ENCODE results near the gene CELF1.
"Not testable (repeated sequence)": the region's sequence is repeated elsewhere in the genome, so short reads cannot be mapped to it uniquely, and the experiment has no call there.

CELF1 gene

DNA sequence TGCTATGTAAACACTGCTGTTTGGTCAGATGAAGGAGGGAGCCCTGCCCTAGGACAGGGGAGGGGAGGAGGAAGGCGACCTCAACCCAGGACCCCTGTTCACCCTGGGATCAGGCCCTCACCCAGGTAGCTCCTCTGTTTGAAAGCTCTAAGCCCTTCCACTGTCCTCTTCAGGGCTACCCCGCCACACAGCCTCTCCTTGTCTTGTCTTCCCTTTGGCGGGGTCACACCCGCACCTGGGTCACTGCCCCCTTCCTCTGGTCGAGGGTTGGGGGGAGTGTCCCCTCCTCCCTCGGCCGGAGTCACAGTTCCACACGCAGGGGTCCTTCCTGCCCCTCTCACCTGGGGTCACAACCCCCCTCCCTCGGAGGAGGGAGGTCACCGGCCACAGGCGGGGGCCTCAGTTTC, 12.0 kb upstream of the CELF1 start:
- Mint-ChIP-seq H3K36me3 (peaks cover 2% of the 10 kb centered on the region), H3K27ac (peak overlapping the region; percentile 83), H3K27me3 (no peaks in the 10 kb centered on the region), H3K4me3 (peak overlapping the region; percentile 82), H3K4me1 (ENCODE audit: low read depth) (peaks cover 20% of the 10 kb centered on the region), H3K9me3 (ENCODE audit: low read depth) (no peaks in the 10 kb centered on the region)

DNA sequence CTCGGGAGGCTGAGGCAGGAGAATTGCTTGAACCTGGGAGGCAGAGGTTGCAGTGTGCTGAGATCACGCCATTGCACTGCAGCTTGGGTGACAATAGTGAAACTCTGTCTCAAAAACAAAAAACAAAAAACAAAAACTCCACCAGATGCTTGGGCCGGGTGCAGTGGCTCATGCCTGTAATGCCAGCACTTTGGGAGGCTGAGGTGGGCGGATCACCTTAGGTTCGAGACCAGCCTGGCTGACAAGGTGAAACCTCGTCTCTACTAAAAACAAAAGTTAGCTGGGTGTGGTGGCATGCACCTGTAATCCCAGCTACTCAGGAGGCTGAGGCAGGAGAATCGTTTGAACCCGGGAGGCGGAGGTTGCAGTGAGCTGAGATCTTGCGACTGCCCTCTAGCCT, 11.4 kb upstream of the CELF1 start:
- H3K27ac Mint-ChIP-seq, result peak overlapping the region; percentile 76
- H3K9me3 Mint-ChIP-seq (ENCODE audit: low read depth); H3K27me3 Mint-ChIP-seq; H3K36me3 Mint-ChIP-seq: not testable (repeated sequence)
- peak overlapping the region; percentile 67 for H3K4me3 Mint-ChIP-seq
- H3K4me1 Mint-ChIP-seq (ENCODE audit: low read depth), result peaks cover 20% of the 10 kb centered on the region

DNA sequence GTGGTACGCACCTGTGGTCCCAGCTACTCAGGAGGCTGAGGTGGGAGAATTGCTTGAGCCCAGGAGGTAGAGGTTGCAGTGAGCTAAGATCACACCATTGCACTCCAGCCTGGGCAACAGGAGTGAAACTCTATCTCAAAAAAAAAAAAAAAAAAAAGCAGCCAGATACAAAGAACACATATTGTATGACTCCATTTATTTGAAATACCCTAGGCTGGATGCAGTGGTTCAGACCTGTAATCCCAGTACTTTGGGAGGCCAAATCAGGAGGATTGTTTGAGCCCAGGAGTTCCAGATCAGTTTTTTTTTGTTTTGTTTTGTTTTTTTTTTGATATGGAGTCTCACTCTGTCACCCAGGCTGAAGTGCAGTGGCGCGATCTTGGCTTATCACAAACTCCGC, 9.5 kb upstream of the CELF1 start:
- H3K27ac Mint-ChIP-seq; H3K27me3 Mint-ChIP-seq; H3K9me3 Mint-ChIP-seq (ENCODE audit: low read depth); H3K36me3 Mint-ChIP-seq; H3K4me3 Mint-ChIP-seq: not testable (repeated sequence)
- H3K4me1 Mint-ChIP-seq (ENCODE audit: low read depth), result peaks cover 20% of the 10 kb centered on the region

DNA sequence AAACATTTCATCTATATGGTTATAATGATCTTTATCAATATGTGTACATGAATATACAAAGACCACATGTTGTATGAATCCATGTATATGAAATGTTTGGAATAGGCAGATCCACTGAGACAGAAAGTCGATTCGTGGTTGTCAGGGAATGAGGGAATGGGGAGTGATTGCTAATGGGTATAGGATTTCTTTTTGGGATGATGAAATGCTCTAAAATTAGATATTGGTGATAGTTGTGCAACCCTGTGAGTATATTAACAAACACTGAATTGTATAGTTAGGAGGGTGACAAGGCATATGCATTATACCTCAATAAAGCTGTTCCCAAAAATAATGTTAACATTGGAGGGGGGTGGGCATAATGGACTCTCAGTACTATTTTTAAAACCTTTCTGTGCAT, 7.5 kb upstream of the CELF1 start:
- Mint-ChIP-seq H3K27ac (no peak overlapping the region), H3K4me3 (no peak overlapping the region), H3K36me3 (peaks cover 2% of the 10 kb centered on the region), H3K27me3 (no peaks in the 10 kb centered on the region), H3K4me1 (ENCODE audit: low read depth) (peaks cover 14% of the 10 kb centered on the region), H3K9me3 (ENCODE audit: low read depth) (no peaks in the 10 kb centered on the region)

DNA sequence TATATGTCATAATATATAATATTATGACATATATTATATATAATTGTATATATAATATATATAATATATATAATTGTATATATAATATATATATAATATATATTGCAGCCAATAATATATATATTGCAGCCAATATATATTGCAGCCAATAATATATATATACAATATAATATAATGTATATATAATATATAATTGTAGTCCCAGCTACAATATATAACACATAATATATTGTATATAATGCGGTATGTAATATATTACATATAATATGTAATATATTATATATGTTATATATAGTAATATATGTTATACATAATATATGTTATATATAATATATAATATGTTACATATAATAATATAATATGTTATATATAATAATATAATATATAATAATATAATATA, 5.8 kb upstream of the CELF1 start:
- H3K4me3 Mint-ChIP-seq, result no peak overlapping the region
- no peaks in the 10 kb centered on the region for H3K27me3 Mint-ChIP-seq
- no peak overlapping the region for H3K27ac Mint-ChIP-seq
- no peaks in the 10 kb centered on the region for H3K9me3 Mint-ChIP-seq (ENCODE audit: low read depth)
- peaks cover 4% of the 10 kb centered on the region for H3K36me3 Mint-ChIP-seq
- peaks cover 12% of the 10 kb centered on the region for H3K4me1 Mint-ChIP-seq (ENCODE audit: low read depth)

DNA sequence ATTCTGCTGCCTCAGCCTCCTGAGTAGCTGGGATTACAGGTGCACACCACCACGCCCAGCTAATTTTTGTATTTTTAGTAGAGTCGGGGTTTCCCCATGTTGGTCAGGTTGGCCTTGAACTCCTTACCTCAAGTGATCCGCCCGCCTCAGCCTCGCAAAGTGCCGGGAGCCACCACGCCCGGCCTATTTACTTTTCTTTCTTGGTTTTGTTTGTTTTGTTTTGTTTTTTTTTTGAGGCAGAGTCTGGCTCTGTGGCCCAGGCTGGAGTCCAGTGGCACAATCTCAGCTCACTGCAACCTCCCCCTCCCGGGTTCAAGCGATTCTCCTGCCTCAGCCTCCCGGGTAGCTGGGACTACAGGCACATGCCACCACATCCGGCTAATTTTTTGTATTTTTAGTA, 4.1 kb upstream of the CELF1 start:
- H3K4me3 Mint-ChIP-seq; H3K9me3 Mint-ChIP-seq (ENCODE audit: low read depth); H3K27ac Mint-ChIP-seq; H3K36me3 Mint-ChIP-seq; H3K27me3 Mint-ChIP-seq: not testable (repeated sequence)
- peaks cover 10% of the 10 kb centered on the region for H3K4me1 Mint-ChIP-seq (ENCODE audit: low read depth)

DNA sequence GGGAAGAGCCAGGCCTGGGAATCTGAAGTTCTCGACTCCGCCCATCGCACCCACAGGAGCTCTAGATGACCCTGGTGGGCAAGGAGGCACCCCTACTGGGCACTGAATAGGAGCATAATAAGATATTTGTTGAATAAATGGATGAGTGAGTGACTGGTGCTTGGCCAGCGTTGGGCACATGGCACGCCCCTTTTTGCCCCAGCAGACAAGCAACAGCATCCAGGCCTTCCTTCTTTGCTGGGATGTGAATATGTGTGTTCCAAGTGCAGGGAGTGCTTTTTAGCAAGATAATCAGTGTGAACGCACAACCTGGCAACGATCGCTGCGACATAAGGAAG, 443 bp upstream of the CELF1 start:
- Mint-ChIP-seq H3K27ac (peak overlapping the region; percentile 76), H3K27me3 (no peaks in the 10 kb centered on the region), H3K9me3 (ENCODE audit: low read depth) (no peaks in the 10 kb centered on the region), H3K36me3 (peaks cover 8% of the 10 kb centered on the region), H3K4me1 (ENCODE audit: low read depth) (peaks cover 32% of the 10 kb centered on the region), H3K4me3 (peak overlapping the region; percentile 85)

DNA sequence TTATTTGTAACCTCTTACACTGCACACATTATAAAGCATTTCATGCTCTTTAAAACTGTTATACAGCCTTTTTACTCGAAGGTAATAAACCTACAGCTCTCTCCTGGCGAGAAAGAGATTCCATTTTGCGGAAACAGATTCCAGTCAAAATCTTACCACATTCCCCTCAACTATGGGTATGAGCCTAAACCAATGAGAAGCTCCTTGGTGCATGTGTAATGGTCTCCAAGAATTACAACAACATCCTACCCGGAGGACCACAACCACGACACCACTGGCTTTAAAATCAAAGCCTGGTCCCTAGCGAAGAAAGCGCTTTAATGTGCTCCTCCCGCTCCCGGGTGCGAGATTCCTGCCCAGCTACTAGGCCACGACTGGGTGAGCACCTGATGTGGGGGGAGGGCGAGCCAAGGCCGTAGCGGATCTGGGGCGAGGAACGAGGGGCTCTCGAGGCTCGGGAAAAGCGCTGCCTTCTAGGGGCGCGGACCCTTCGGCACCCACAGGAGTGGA, 821 bp downstream of the CELF1 start:
- no peaks in the 10 kb centered on the region for H3K27me3 Mint-ChIP-seq
- H3K4me1 Mint-ChIP-seq (ENCODE audit: low read depth), result peaks cover 43% of the 10 kb centered on the region
- no peaks in the 10 kb centered on the region for H3K9me3 Mint-ChIP-seq (ENCODE audit: low read depth)
- peak overlapping the region; percentile 95 for H3K27ac Mint-ChIP-seq
- peaks cover 9% of the 10 kb centered on the region for H3K36me3 Mint-ChIP-seq
- H3K4me3 Mint-ChIP-seq, result peak overlapping the region; percentile 97

DNA sequence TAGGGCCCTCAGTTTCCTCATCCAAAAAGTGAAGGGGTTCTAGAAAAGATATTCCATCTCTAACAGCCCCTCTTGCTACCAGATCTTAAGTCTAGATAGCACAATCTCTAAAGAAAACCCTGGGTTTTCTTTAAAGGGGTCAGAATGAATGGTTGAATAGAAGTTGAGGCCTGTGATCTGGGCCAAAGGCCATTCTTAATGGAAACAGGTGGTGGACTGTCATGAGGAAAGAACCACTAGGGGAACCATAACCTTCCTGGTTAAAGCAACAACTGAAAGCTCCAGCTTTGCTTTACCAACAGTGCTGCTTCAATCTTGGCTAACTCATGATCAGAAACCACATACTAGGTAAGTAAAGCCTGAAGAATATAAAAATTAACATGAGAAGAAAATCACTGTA, 1.8 kb downstream of the CELF1 start:
- Mint-ChIP-seq H3K27ac (peak overlapping the region; percentile 95), H3K27me3 (no peaks in the 10 kb centered on the region), H3K36me3 (peaks cover 10% of the 10 kb centered on the region), H3K9me3 (ENCODE audit: low read depth) (no peaks in the 10 kb centered on the region), H3K4me1 (ENCODE audit: low read depth) (peaks cover 50% of the 10 kb centered on the region), H3K4me3 (peak overlapping the region; percentile 97)

DNA sequence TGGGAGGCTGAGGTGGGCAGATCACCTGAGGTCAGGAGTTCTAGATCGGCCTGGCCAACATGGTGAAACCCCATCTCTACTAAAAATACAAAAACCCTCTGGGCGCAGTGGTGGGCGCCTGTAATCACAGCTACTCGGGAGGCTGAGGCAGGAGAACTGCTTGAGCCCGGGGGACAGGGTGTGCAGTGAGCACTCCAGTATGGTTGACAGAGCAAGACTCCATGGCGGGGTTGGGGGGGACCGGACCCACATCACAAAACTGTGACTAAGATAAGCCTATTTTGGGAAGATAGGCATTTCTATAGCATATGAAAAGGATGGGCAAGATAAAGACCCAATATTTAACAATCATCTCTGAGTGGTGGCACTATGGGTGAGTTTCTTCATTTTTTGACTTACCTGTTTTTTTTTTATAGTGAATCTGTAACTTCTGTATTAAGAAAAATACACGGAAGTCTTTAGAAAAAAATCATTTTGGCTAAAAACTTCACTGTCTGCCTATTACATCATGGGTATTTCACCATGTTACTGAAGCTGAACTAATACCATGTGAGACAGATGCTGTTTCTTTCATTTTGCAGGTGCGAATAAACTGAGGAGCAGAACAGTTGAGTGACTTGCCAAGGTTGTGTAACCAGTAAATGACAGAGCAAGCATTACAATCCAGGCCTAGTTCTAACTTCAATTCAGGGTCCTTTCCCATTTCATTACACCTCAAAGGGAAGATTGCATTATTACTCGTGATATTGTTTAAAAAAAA, 2.5 kb downstream of the CELF1 start:
- Mint-ChIP-seq H3K4me3 (peak overlapping the region; percentile 97), H3K4me1 (ENCODE audit: low read depth) (peaks cover 51% of the 10 kb centered on the region), H3K27me3 (no peaks in the 10 kb centered on the region), H3K9me3 (ENCODE audit: low read depth) (no peaks in the 10 kb centered on the region), H3K27ac (peak overlapping the region; percentile 68), H3K36me3 (peaks cover 10% of the 10 kb centered on the region)

DNA sequence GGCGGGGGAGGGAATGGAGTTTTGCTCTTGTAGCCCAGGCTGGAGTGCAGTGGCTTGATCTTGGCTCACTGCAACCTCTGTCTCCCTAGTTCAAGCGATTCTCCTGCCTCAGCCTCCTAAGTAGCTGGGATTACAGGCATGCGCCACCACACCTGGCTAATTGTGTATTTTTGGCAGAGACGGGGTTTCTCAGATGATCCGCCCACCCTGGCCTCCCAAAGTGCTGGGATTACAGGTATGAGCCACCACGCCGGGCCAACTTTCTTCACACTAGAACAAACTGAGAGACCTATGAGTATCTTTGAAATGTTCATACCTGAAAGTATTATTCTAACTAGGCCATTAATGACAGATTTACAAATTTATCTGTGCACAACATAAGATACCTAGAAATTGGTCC, 6.7 kb downstream of the CELF1 start:
- not testable (repeated sequence) for H3K4me3 Mint-ChIP-seq; H3K9me3 Mint-ChIP-seq (ENCODE audit: low read depth); H3K36me3 Mint-ChIP-seq; H3K27me3 Mint-ChIP-seq
- Mint-ChIP-seq H3K4me1 (ENCODE audit: low read depth) (peaks cover 69% of the 10 kb centered on the region), H3K27ac (peak overlapping the region; percentile 28)

DNA sequence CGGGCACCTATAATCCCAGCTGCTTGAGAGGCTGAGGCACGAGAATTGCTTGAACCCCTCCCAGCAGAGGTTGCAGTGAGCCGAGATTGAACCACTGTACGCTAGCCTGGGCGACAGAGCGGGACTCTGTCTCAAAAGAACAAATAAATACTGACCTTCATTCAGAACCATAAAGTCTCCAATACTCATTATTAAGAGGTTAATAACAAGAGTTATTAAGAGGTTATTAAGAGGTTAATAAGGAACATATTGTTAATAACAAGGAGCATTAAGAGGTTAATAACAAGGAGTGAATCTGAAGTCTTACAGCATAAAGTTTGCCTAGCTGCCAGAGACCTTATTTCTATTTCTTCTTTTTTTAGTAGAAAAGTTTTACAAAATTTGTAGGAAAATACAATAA, 7.6 kb downstream of the CELF1 start:
- H3K4me1 Mint-ChIP-seq (ENCODE audit: low read depth), result peaks cover 69% of the 10 kb centered on the region
- no peaks in the 10 kb centered on the region for H3K9me3 Mint-ChIP-seq (ENCODE audit: low read depth)
- H3K36me3 Mint-ChIP-seq, result peaks cover 5% of the 10 kb centered on the region
- no peak overlapping the region for H3K27ac Mint-ChIP-seq
- no peaks in the 10 kb centered on the region for H3K27me3 Mint-ChIP-seq
- no peak overlapping the region for H3K4me3 Mint-ChIP-seq

DNA sequence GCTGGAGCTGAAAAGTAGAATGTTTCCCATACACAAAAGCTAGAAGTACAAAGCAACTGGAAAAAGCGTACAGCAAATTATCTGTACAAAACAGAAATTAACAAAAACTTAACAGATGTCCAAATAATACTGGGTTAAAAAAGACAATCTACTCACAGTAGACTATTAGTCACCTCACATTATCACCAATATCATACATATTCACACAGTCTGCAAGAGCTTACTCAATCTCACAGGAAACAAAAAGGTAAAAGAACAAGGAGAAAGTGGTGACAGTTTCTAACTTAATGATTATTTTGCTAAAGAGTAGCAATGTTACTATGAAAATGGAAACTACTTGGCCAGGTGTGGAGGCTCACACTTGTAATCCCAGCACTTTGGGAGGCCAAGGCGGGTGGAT, 11.9 kb downstream of the CELF1 start:
- H3K4me3 Mint-ChIP-seq, result peak overlapping the region; percentile 60
- H3K27me3 Mint-ChIP-seq, result no peaks in the 10 kb centered on the region
- H3K4me1 Mint-ChIP-seq (ENCODE audit: low read depth), result peaks cover 66% of the 10 kb centered on the region
- no peaks in the 10 kb centered on the region for H3K9me3 Mint-ChIP-seq (ENCODE audit: low read depth)
- H3K27ac Mint-ChIP-seq, result peak overlapping the region; percentile 77
- H3K36me3 Mint-ChIP-seq, result peaks cover 3% of the 10 kb centered on the region

DNA sequence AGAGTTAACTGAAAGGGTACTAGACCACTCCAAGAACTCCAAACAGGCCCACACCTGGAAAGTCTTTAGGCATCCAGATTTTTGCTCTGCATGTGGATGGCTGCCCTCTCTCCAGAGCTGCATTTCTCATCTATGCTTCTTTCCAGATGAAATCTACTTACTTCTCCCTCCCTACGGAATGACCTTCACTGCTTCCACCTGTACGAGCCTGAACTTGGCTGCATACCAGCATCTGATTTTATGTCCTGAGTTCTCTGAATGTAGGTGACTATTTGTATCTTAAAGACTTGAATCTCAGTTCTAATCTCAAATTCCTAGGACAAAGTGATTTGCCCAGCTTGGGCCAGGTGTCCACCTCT, 13.3 kb downstream of the CELF1 start:
- peaks cover 66% of the 10 kb centered on the region for H3K4me1 Mint-ChIP-seq (ENCODE audit: low read depth)
- H3K9me3 Mint-ChIP-seq (ENCODE audit: low read depth), result no peaks in the 10 kb centered on the region
- peak overlapping the region; percentile 60 for H3K4me3 Mint-ChIP-seq
- peak overlapping the region; percentile 77 for H3K27ac Mint-ChIP-seq
- no peaks in the 10 kb centered on the region for H3K27me3 Mint-ChIP-seq
- peaks cover 3% of the 10 kb centered on the region for H3K36me3 Mint-ChIP-seq

DNA sequence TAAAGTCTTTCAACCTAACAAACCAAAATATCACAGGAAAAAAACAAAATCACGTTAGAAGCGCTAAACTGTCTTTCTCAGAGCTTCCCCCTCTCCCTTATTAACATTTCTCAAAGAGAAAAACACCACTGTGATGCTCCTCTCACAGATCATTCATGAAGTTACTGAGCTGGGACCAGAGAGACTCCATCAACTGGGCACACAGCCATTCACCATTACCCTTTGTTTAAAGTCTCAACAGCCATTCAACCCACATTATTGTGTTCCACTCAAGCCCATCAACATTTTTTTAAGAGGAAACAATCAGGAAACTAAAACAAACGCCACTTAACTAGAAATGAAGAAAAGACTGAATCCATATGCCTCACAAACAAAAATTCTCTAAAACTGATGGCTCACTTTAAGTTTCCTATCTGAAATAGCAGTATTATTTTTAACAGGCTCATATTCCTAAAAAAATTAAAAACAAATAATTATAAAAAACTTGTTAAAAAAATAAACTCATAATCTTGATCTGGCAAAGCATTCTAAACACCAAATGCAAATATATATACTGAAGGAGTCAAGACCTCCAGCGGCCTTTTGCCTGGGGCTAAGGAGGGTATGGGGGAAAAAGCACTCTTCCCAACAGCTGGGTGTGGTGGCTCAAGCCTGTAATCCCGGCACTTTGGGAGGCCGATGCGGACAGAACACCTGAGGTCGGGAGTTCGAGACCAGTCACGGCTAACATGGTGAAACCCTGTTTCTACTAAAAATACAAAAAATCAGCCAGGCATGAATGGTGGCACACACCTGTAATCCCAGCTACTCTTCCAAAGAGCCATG, 14.0 kb downstream of the CELF1 start:
- Mint-ChIP-seq H3K4me1 (ENCODE audit: low read depth) (peaks cover 59% of the 10 kb centered on the region), H3K9me3 (ENCODE audit: low read depth) (no peaks in the 10 kb centered on the region), H3K36me3 (peaks cover 3% of the 10 kb centered on the region), H3K27ac (peak overlapping the region; percentile 77), H3K27me3 (no peaks in the 10 kb centered on the region), H3K4me3 (peak overlapping the region; percentile 47)
